ENCODE measurements around the gene ZNF330.

Gene ZNF330

GRCh38 chr4:141215030-141215429 is 5.7 kb upstream of the ZNF330 start:
- TF ChIP-seq GATA3 (IDR thresholded peaks at IDR 0.05; ENCODE audit: low read depth, low read length) (no peak), GATA2 (IDR thresholded peaks at IDR 0.05; ENCODE audit: low read depth, low read length) (no peak)

GRCh38 chr4:141216002-141216761 is 4.5 kb upstream of the ZNF330 start:
- TF ChIP-seq GATA3 (IDR thresholded peaks at IDR 0.05; ENCODE audit: low read depth, low read length) (no peak), GATA2 (IDR thresholded peaks at IDR 0.05; ENCODE audit: low read depth, low read length) (no peak)

- TF ChIP-seq GATA3 (IDR thresholded peaks at IDR 0.05; ENCODE audit: low read depth, low read length) (no peak), GATA2 (IDR thresholded peaks at IDR 0.05; ENCODE audit: low read depth, low read length) (no peak)
Observed at GRCh38 chr4:141220271-141220670, 424 bp upstream of the ZNF330 start.

- TF ChIP-seq GATA3 (IDR thresholded peaks at IDR 0.05; ENCODE audit: low read depth, low read length), result no peak
- TF ChIP-seq GATA2 (IDR thresholded peaks at IDR 0.05; ENCODE audit: low read depth, low read length), result no peak
Observed at GRCh38 chr4:141223418-141223817, 2.7 kb downstream of the ZNF330 start.

DNA sequence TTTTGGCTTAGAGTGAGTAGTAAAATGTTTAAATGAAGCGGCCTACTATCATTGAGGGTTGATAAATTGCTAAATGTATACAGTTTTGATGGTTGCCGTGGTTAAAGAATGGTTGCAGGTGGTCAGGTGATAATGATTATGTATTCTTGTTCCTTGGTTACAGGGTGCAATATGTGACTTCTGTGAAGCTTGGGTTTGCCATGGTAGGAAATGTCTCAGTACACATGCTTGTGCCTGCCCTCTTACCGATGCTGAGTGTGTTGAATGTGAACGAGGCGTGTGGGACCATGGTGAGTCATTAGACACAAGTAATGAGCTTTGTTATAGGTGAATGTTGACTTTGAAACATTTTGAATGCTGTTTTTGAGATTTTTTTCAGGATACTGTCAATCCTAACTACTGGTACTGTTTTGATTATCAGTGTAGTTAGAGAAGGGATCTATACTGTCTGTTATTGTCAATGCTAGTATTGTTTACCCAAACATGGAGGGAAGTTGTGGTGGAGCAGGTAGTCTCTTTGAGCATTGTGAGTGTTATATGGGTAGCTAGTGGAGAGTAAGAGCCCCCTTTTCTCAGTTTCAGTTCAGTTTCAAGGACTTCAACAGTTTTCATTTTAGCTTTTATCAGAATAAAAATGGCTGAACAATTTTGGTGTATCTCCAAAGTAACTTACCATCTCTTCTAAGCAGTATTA is 8.9 kb downstream of the ZNF330 start:
- no peak for TF ChIP-seq GATA2 (IDR thresholded peaks at IDR 0.05; ENCODE audit: low read depth, low read length)
- TF ChIP-seq GATA3 (IDR thresholded peaks at IDR 0.05; ENCODE audit: low read depth, low read length), result no peak

- TF ChIP-seq GATA3 (IDR thresholded peaks at IDR 0.05; ENCODE audit: low read depth, low read length), result no peak
- no peak for TF ChIP-seq GATA2 (IDR thresholded peaks at IDR 0.05; ENCODE audit: low read depth, low read length)
Observed at GRCh38 chr4:141233673-141234072, 13.0 kb downstream of the ZNF330 start.

- TF ChIP-seq GATA3 (IDR thresholded peaks at IDR 0.05; ENCODE audit: low read depth, low read length), result no peak
Observed at GRCh38 chr4:141238186-141238585, 17.5 kb downstream of the ZNF330 start.

- no peak for TF ChIP-seq GATA3 (IDR thresholded peaks at IDR 0.05; ENCODE audit: low read depth, low read length)
- TF ChIP-seq GATA2 (IDR thresholded peaks at IDR 0.05; ENCODE audit: low read depth, low read length), result no peak
Observed at GRCh38 chr4:141240259-141240658, 19.6 kb downstream of the ZNF330 start.

DNA sequence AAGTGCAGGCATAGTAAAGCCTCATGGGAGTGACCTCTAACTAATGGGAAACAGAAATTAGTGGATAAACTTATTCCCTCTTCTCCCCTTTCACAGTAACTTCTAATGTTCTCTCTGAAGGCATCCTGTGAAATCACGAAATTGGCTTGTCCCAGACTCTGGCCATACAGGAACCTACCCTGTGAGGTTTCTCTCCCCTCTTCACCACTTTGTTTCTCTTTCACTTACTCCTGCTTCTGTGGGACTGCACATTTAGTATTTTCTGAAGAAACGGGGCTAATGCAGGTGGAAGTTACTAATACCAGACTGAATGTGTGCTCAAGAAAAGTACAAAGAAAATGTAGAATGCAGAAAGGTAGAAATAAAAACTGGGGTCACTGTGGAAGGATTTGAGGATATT is 20.0 kb downstream of the ZNF330 start:
- no peak for TF ChIP-seq GATA2 (IDR thresholded peaks at IDR 0.05; ENCODE audit: low read depth, low read length)
- no peak for TF ChIP-seq GATA3 (IDR thresholded peaks at IDR 0.05; ENCODE audit: low read depth, low read length)

DNA sequence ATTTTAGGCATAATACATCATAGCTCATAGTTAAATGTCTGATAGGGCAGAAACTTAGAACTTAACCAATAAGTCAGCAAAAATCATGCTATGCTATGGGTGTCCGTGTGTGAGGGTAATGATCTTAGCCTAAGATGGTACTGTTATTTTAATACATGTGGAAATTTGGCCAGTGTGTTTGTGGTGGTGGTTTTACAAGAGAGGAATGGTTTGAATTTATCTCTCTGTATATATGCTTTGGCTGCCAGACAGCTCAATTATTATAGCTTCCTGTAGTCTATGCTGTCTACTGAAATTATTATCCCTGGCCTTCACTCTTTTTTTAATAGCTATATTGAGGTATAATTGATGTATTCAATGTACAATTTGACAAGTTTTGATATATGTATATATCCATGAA is 21.3 kb downstream of the ZNF330 start:
- TF ChIP-seq GATA2 (IDR thresholded peaks at IDR 0.05; ENCODE audit: low read depth, low read length) (no peak), GATA3 (IDR thresholded peaks at IDR 0.05; ENCODE audit: low read depth, low read length) (no peak)

DNA sequence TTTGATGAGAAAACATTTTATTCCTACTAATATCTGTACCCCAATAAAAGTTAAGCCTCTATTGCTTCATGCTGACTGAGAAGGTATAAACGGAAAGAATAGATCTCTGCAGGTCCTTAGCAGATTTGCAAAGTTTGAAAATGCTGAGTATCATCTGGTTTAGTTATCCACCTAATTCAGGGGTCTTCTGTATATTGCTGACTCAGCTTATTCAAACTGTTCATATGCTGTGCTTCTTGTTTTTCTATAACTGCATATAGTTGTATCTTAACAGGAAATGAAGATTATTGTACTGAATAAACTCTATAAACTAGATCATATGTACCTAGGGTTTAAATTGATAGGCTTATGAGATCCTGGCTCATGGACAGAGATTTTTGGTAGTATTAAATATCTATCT is 23.7 kb downstream of the ZNF330 start:
- TF ChIP-seq GATA2 (IDR thresholded peaks at IDR 0.05; ENCODE audit: low read depth, low read length) (no peak), GATA3 (IDR thresholded peaks at IDR 0.05; ENCODE audit: low read depth, low read length) (no peak)

- no peak for TF ChIP-seq GATA2 (IDR thresholded peaks at IDR 0.05; ENCODE audit: low read depth, low read length)
- TF ChIP-seq GATA3 (IDR thresholded peaks at IDR 0.05; ENCODE audit: low read depth, low read length), result no peak
Observed at GRCh38 chr4:141246243-141246642, 25.5 kb downstream of the ZNF330 start.

DNA sequence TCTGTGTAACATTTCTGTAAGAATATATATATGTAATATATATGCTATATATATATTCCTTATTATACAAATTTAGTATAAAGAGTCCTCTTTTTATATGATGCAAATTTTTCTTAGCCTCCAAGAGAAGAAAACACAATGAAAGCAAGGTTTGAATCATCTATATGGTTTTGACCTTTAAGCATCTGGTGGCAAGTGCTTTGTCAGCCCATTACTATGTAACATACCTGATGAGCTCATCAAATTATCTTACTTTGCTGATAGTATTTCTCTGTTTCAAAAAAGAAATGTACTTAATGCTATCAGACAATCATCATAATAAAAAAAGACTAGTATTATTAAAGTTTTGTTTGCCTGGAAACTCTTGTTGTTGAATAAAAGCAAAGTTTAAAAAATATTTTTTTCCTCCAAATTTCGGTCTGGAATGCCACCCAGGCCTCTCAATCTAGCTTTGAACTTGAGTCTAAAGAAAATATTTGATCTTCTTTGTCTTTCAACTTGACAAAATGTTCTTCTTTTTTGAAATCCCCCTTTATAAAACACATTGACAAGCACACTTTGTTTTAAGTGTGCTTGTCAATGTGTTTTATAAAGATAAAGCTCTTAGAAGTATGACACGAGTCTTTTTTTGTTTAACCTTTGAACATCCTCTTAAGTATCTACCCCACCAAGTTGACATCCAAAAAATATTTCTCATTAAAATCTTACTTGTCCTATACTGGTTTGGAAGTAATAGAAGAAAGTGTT is 26.2 kb downstream of the ZNF330 start:
- no peak for TF ChIP-seq GATA2 (IDR thresholded peaks at IDR 0.05; ENCODE audit: low read depth, low read length)
- no peak for TF ChIP-seq GATA3 (IDR thresholded peaks at IDR 0.05; ENCODE audit: low read depth, low read length)

DNA sequence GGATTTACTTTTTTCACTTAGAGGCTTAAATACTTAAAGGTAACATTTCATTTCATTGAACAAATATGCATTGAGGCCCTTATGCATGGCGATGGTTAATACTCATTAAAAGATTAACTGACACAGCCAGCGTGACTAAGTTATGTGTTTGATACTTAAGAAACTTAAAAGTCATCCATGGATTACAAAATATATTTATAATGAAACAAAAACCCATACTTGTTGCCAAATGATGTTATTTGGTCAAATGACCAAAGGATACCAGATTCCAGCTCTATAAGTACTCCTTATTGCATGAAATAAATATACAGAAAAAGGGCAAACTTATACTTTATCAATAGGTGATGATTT is 26.7 kb downstream of the ZNF330 start:
- TF ChIP-seq GATA2 (IDR thresholded peaks at IDR 0.05; ENCODE audit: low read depth, low read length) (no peak), GATA3 (IDR thresholded peaks at IDR 0.05; ENCODE audit: low read depth, low read length) (no peak)

DNA sequence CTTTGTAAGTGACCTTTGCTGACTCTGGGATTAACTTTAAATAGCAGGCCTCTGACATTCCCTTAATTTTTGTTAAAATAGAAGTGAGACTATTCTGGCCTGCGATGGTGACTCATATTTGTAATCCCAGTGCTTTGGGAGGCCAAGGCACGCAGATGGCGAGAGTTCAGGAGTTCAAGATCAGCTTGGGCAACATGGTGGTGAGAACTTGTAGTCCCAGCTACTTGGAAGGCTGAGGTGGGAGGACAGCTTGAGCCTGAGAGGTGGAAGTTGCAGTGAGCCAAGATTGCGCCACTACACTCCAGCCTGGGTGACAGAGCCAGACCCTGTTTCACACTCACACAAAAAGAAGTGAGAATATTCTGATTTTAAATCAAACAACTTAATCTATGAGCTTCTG is 27.3 kb downstream of the ZNF330 start:
- TF ChIP-seq GATA2 (IDR thresholded peaks at IDR 0.05; ENCODE audit: low read depth, low read length) (no peak), GATA3 (IDR thresholded peaks at IDR 0.05; ENCODE audit: low read depth, low read length) (no peak)
